H4 (cell line): ENCODE results near the gene SSC5D. TPM values are rescaled to one million over a fixed set of nuclear protein-coding genes. Genes with fewer than 3 reads are reported as not detected.

Source experiments
- DNase-seq: peaks from one replicate; pipeline ENCODE4 v3.0.0-alpha.2; 2015; ENCODE audit warnings: low spot score
- total RNA-seq: library from RNA; depleted of rRNA; stranded (reverse); fragments of >200 nt; shearing (Covaris generic); gene quantifications from 2 replicates; pipeline ENCODE4 v1.2.3, GENCODE V29; 2014; rRNA removed

SSC5D gene
- total RNA-seq, 1 experiment from 2014 or later: 0.23 TPM

GRCh38 chr19:55554741-55555152 lies 66.5 kb downstream of the SSC5D start:
- DNase-seq: no peak

- DNase-seq: no peak
These were observed 71.4 kb downstream of the SSC5D start for GRCh38 chr19:55559684-55560083.

- DNase-seq: no peak
These were observed 75.0 kb downstream of the SSC5D start for GRCh38 chr19:55563261-55563690.

GRCh38 chr19:55566823-55567222 lies 78.6 kb downstream of the SSC5D start:
- DNase-seq: no peak

GRCh38 chr19:55567708-55568328 lies 79.6 kb downstream of the SSC5D start:
- DNase-seq: no peak

Other genes with a start within 250 kb of the SSC5D start
- 29.7 and 31.8 TPM in 2 replicates for gene PPP6R1, start 229.4 kb upstream of the SSC5D start, total RNA-seq
- 57.7 and 65.2 TPM in 2 replicates for gene HSPBP1, start 208.3 kb upstream of the SSC5D start, total RNA-seq
- 4.6 and 13.1 TPM in 2 replicates for gene BRSK1, start 204.4 kb upstream of the SSC5D start, total RNA-seq
- gene TMEM150B, start 163.1 kb upstream of the SSC5D start, total RNA-seq: not detected in 2 replicates
- gene KMT5C, start 148.6 kb upstream of the SSC5D start, total RNA-seq: 5.4 and 7.9 TPM in 2 replicates
- 0.95 TPM in 1 of 2 replicates, not detected in the other for gene COX6B2, start 133.7 kb upstream of the SSC5D start, total RNA-seq
- not detected in 2 replicates for gene GARIN5B, start 125.2 kb upstream of the SSC5D start, total RNA-seq
- 1.4 and 1.8 TPM in 2 replicates for gene IL11, start 118.0 kb upstream of the SSC5D start, total RNA-seq
- gene TMEM190, start 111.6 kb upstream of the SSC5D start, total RNA-seq: not detected in 2 replicates
- not detected in 2 replicates for gene TMEM238, start 104.1 kb upstream of the SSC5D start, total RNA-seq
- 1,100 and 1,282 TPM in 2 replicates for gene RPL28, start 102.5 kb upstream of the SSC5D start, total RNA-seq
- 284 and 324 TPM in 2 replicates for gene UBE2S, start 80.6 kb upstream of the SSC5D start, total RNA-seq
- gene SHISA7, start 45.1 kb upstream of the SSC5D start, total RNA-seq: not detected in 2 replicates
- 187 and 279 TPM in 2 replicates for gene ISOC2, start 26.8 kb upstream of the SSC5D start, total RNA-seq
- gene C19orf85, start 23.7 kb upstream of the SSC5D start, total RNA-seq: not detected in 2 replicates
- 1.4 and 3.9 TPM in 2 replicates for gene ZNF628, start 11.8 kb upstream of the SSC5D start, total RNA-seq
- 28.0 and 28.9 TPM in 2 replicates for gene NAT14, start 3.2 kb upstream of the SSC5D start, total RNA-seq
- gene SBK2, start 48.7 kb downstream of the SSC5D start, total RNA-seq: not detected in 2 replicates
- gene SBK3, start 57.1 kb downstream of the SSC5D start, total RNA-seq: not detected in 2 replicates
- gene ZNF579, start 92.4 kb downstream of the SSC5D start, total RNA-seq: 2.5 and 4.6 TPM in 2 replicates
- gene FIZ1, start 111.1 kb downstream of the SSC5D start, total RNA-seq: 5.1 and 7.8 TPM in 2 replicates
- gene ZNF524, start 111.9 kb downstream of the SSC5D start, total RNA-seq: 16.7 and 21.9 TPM in 2 replicates
- 1.0 TPM in 2 replicates for gene ZNF865, start 117.2 kb downstream of the SSC5D start, total RNA-seq
- gene ZNF784, start 136.1 kb downstream of the SSC5D start, total RNA-seq: 5.2 and 7.2 TPM in 2 replicates
- gene ZNF580, start 152.6 kb downstream of the SSC5D start, total RNA-seq: 9.6 and 19.2 TPM in 2 replicates
- gene ZNF581, start 155.2 kb downstream of the SSC5D start, total RNA-seq: 28.9 and 29.5 TPM in 2 replicates
- 0.45 and 2.4 TPM in 2 replicates for gene CCDC106, start 159.8 kb downstream of the SSC5D start, total RNA-seq
- 95.5 and 121 TPM in 2 replicates for gene U2AF2, start 166.6 kb downstream of the SSC5D start, total RNA-seq
- 43.6 and 59.6 TPM in 2 replicates for gene EPN1, start 186.8 kb downstream of the SSC5D start, total RNA-seq
- not detected in 2 replicates for gene NLRP9, start 250.0 kb downstream of the SSC5D start, total RNA-seq